CD4-positive, alpha-beta T cell treated with Interleukin-6 for 4 hours (primary cell): Measurements from ENCODE around the gene ATP7A.

Experiments used
- DNase-seq: peaks from one replicate; pipeline ENCODE4 v3.0.0-alpha.2; 2020; ENCODE audit warnings: mixed read lengths

The ATP7A gene

GRCh38 chrX:77945910-77946545 is 35.5 kb downstream of the ATP7A start:
- no peak for DNase-seq

GRCh38 chrX:77946571-77946970 is 36.1 kb downstream of the ATP7A start:
- DNase-seq, result no peak

- DNase-seq, result no peak
These were observed 39.3 kb downstream of the ATP7A start for GRCh38 chrX:77949840-77950239.

- DNase-seq, result no peak
These were observed 41.7 kb downstream of the ATP7A start for GRCh38 chrX:77952173-77952572.

GRCh38 chrX:77953302-77953701 is 42.8 kb downstream of the ATP7A start:
- no peak for DNase-seq

GRCh38 chrX:77953708-77954107 is 43.2 kb downstream of the ATP7A start:
- DNase-seq, result no peak

- DNase-seq, result no peak
These were observed 50.1 kb downstream of the ATP7A start for GRCh38 chrX:77960567-77960966.

GRCh38 chrX:77961063-77961462 is 50.6 kb downstream of the ATP7A start:
- DNase-seq, result no peak

- peak; percentile 27 for DNase-seq
These were observed 51.8 kb downstream of the ATP7A start for GRCh38 chrX:77962068-77962902.

- no peak for DNase-seq
These were observed 55.9 kb downstream of the ATP7A start for GRCh38 chrX:77966361-77966760.

- no peak for DNase-seq
These were observed 57.1 kb downstream of the ATP7A start for GRCh38 chrX:77967631-77968030.

GRCh38 chrX:77969538-77969937 is 59.0 kb downstream of the ATP7A start, which contains the start of gene PGAM4:
Gene PGAM4 (minus strand): TSS chrX:77969638. CDS start chrX:77969638, 0 bp downstream.
- no peak for DNase-seq

- no peak for DNase-seq
These were observed 65.3 kb downstream of the ATP7A start for GRCh38 chrX:77975755-77976154.

GRCh38 chrX:77977095-77977494 is 66.6 kb downstream of the ATP7A start:
- DNase-seq, result no peak

- DNase-seq, result no peak
These were observed 67.0 kb downstream of the ATP7A start for GRCh38 chrX:77977518-77977917.

GRCh38 chrX:77979870-77980269 is 69.4 kb downstream of the ATP7A start:
- DNase-seq, result no peak

- DNase-seq, result no peak
These were observed 101.4 kb downstream of the ATP7A start for GRCh38 chrX:78011846-78012245.

GRCh38 chrX:78019586-78020483 is 109.3 kb downstream of the ATP7A start:
- no peak for DNase-seq

GRCh38 chrX:78024349-78025059 is 114.0 kb downstream of the ATP7A start:
- peak; percentile 32 for DNase-seq

GRCh38 chrX:78027798-78028197 is 117.3 kb downstream of the ATP7A start:
- DNase-seq, result no peak

GRCh38 chrX:78029663-78030062 is 119.2 kb downstream of the ATP7A start:
- peak; percentile 14 for DNase-seq

- DNase-seq, result no peak
These were observed 124.6 kb downstream of the ATP7A start for GRCh38 chrX:78035061-78035460.

GRCh38 chrX:78037881-78038280 is 127.4 kb downstream of the ATP7A start:
- DNase-seq, result no peak
